Hematopoietic multipotent progenitor cell treated with erythropoietin and hydrocortisone succinate and interleukin-3 and kit ligand, for 4 days (in vitro differentiated cells): ENCODE results near the gene CBX4.
A peak's percentile ranks its signal among the peaks of the same experiment; 100 is the strongest.

ENCODE experiments used
- DNase-seq: peaks from one replicate; pipeline ENCODE4 v3.0.0-alpha.2; 2015

CBX4 gene

GRCh38 chr17:79798299-79799173, 40.7 kb downstream of the CBX4 start:
- no peak for DNase-seq

GRCh38 chr17:79797492-79798298, 41.5 kb downstream of the CBX4 start:
- no peak for DNase-seq

- peak; percentile 100 for DNase-seq
Observed at GRCh38 chr17:79796763-79797491, 42.3 kb downstream of the CBX4 start, which contains the start of gene CBX8. Gene CBX8, minus strand, starts transcription at chr17:79797077. Its CDS starts 79 bp downstream, at chr17:79796998.

- peak; percentile 66 for DNase-seq
Observed at GRCh38 chr17:79796444-79796762, 42.8 kb downstream of the CBX4 start.

- no peak for DNase-seq
Observed at GRCh38 chr17:79795795-79796443, 43.3 kb downstream of the CBX4 start.

GRCh38 chr17:79794659-79795511, 44.4 kb downstream of the CBX4 start:
- DNase-seq = no peak

GRCh38 chr17:79793924-79794304, 45.3 kb downstream of the CBX4 start:
- no peak for DNase-seq

- DNase-seq = no peak
Observed at GRCh38 chr17:79792984-79793923, 46.0 kb downstream of the CBX4 start.

- DNase-seq = no peak
Observed at GRCh38 chr17:79792341-79792871, 46.8 kb downstream of the CBX4 start.

- no peak for DNase-seq
Observed at GRCh38 chr17:79791735-79792161, 47.5 kb downstream of the CBX4 start.

GRCh38 chr17:79790805-79791734, 48.2 kb downstream of the CBX4 start:
- no peak for DNase-seq

GRCh38 chr17:79789943-79790804, 49.1 kb downstream of the CBX4 start:
- DNase-seq = peak; percentile 60

GRCh38 chr17:79788989-79789942, 50.0 kb downstream of the CBX4 start:
- DNase-seq = no peak

GRCh38 chr17:79788455-79788854, 50.8 kb downstream of the CBX4 start:
- no peak for DNase-seq

- no peak for DNase-seq
Observed at GRCh38 chr17:79786930-79787643, 52.2 kb downstream of the CBX4 start.
